Measurements from ENCODE around the gene TANC1. TPM values are rescaled to one million over a fixed set of nuclear protein-coding genes. Genes with fewer than 3 reads are reported as not detected.

TANC1 gene
- total and polyA plus RNA-seq, 5 experiments from 2014 or later: 0.05 to 0.17 (median 0.09) TPM; not detected in 1

DNA sequence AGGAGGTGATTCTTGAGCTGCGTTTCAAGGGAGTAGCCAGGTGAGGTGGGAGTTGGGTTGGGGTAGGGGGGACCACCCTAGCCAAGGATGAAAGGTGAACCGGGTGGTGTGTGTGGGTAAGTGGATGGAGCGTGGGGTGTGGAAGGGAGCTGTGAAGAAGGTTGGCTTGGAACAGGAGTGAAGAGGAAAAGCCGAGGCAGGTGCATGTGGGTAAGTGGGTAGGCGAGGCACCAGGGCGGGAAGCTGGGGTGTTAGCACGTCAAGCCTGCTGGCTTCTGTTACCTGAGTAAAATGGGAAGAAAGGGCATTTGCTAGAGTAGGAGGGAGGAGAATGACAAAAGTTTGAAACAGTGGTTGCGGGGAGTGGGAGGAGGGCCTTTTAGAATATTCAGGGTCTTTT lies 31.6 kb downstream of the TANC1 start:
- Mint-ChIP-seq H3K9me3 (peaks cover 0 to 11% (median 0%) of the 10 kb centered on the region in 9 donors), H3K4me3 (no peak overlapping the region), H3K4me1 (peaks cover 0 to 3% (median under 1%) of the 10 kb centered on the region in 4 donors), H3K27ac (no peak overlapping the region), H3K27me3 (no peaks in the 10 kb centered on the region), H3K36me3 (no peaks in the 10 kb centered on the region)
- DNase-seq (no peak), ATAC-seq (no peak)
- POLR2A ChIA-PET: no interaction called here

DNA sequence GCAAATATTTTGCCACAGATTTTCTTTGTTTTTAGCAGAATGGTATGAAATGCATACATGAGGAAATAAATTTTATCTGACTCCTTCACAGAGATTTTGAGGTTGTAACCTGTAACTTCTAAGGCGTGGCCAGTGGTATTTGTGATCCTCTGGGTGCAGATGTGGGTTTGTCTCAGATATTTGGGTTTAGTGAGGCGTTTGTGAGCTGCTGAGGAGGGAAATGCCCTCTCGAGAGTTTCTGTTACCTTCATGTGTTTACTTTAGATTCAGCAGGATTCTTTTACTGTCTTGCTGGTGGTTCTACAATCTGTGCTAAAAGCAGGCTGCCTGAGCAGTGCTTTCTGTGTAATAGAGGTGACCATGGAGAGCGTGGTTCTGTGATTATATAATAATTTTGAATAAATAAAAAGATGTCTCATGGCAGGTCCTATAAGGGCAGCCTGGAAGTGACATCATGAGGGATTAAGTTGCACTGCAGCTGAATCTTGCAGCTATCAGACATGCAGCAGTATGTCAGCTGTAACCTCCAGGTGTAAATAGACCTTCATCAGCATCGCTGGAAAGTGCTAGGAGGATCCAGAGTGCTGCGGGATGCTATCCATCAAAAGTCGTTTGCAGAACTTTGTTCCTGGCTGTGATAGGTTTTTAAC lies 34.1 kb downstream of the TANC1 start:
- Mint-ChIP-seq H3K4me1 (peaks cover 0 to 3% (median under 1%) of the 10 kb centered on the region in 4 donors), H3K27me3 (peaks cover 0 to 3% (median 0%) of the 10 kb centered on the region in 5 donors), H3K9me3 (peaks cover 0 to 11% (median 3%) of the 10 kb centered on the region in 9 donors), H3K27ac (peak overlapping the region in 1 of 10 donors; percentile 41), H3K36me3 (peaks cover 0 to 3% (median 0%) of the 10 kb centered on the region in 3 donors), H3K4me3 (no peak overlapping the region)
- DNase-seq: no peak
- ATAC-seq: no peak
- POLR2A ChIA-PET: no interaction called here

DNA sequence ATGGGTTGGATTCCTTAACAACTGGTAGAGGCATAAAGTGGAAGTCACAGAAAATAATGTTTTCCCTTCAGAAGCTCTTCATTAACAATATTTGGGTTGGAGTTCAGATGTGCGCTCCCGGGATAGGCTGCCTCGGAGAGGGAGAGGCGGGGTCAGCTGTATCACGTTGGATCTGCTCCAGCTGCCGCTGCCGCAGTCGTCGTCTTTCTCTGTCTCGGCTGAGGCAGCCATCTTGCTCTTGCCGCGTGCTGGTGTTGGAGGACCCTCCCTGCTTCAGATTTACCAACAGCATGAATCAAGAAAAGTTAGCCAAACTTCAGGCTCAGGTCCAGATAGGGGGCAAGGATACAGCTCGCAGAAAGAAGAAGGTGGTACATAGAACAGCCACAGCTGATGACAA lies 35.1 kb downstream of the TANC1 start:
- no peak overlapping the region for H3K27ac Mint-ChIP-seq
- no peak overlapping the region for H3K4me3 Mint-ChIP-seq
- H3K27me3 Mint-ChIP-seq: peaks cover 0 to 4% (median 0%) of the 10 kb centered on the region in 5 donors
- H3K36me3 Mint-ChIP-seq: peaks cover 0 to 4% (median 0%) of the 10 kb centered on the region in 3 donors
- H3K4me1 Mint-ChIP-seq: peaks cover 0 to 3% (median under 1%) of the 10 kb centered on the region in 4 donors
- no peak for DNase-seq
- POLR2A ChIA-PET: no interaction called here
- no peak for ATAC-seq
- H3K9me3 Mint-ChIP-seq: peaks cover 0 to 11% (median 4%) of the 10 kb centered on the region in 9 donors

DNA sequence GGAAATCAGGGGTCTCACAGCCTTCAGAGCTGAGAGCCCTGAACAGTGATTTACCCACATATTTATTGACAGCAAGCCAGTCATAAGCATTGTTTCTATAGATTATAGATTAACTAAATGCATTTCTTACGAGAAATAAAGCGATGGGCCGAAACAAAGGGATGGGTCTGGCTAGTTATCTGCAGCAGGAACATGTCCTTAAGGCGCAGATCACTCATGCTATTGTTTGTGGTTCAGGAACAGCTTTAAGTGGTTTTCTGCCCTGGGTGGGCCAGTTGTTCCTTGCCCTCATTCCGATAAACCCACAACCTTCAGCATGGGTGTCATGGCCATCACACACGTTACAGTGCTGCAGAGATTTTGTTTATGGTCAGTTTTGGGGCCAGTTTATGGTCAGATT lies 36.4 kb downstream of the TANC1 start:
- DNase-seq (no peak), ATAC-seq (no peak)
- Mint-ChIP-seq H3K9me3 (peaks cover 0 to 11% (median 4%) of the 10 kb centered on the region in 9 donors), H3K27ac (no peak overlapping the region), H3K4me3 (no peak overlapping the region), H3K27me3 (peaks cover 0 to 4% (median 0%) of the 10 kb centered on the region in 5 donors), H3K36me3 (peaks cover 0 to 4% (median 0%) of the 10 kb centered on the region in 3 donors), H3K4me1 (no peaks in the 10 kb centered on the region)
- POLR2A ChIA-PET: no interaction called here

DNA sequence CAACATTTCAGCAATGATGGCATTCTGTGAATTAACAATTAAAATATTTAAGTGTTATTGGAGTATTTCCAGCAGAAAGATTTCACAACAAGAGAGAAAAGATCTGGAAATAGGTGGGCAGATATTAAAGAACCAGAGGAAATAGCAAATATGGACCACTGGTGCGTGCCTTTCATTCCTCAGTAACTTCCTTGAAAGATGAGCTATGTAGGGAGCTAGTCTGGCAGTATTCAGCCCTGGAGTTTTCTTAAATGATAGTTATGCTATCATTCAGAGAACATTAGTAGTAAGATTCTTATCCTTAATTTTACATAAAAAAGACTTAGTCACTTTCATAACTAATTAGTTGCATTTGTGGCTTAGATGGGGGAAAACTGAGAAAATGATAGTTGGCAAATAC lies 41.5 kb downstream of the TANC1 start:
- Mint-ChIP-seq H3K9me3 (peaks cover 0 to 14% (median 11%) of the 10 kb centered on the region in 9 donors), H3K36me3 (peaks cover 0 to 16% (median 4%) of the 10 kb centered on the region in 3 donors), H3K27ac (no peak overlapping the region), H3K4me3 (no peak overlapping the region), H3K27me3 (peaks cover 0 to 5% (median 0%) of the 10 kb centered on the region in 5 donors), H3K4me1 (no peaks in the 10 kb centered on the region)
- POLR2A ChIA-PET: no interaction called here
- DNase-seq (no peak), ATAC-seq (no peak)

DNA sequence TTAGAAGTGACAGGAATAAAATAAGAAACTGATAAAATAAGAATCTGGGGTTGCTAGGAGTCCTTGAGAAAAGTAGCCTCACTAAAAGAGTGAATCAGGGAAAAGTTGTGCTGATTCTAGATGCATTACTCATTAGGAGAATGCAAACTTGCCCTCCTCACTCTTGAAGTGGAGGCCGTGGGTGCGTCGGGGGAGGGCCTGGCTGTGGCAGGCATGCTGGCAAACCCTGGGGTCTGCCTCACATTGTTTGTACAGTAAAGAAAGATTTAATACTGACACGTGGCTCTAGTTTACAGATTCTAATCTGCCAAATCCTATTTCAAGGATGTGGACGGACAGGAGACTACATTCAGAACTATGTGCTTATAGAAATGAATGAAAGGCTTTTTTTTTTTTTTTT lies 41.9 kb downstream of the TANC1 start:
- ATAC-seq: no peak
- H3K4me3 Mint-ChIP-seq: no peak overlapping the region
- H3K9me3 Mint-ChIP-seq: peaks cover 0 to 18% (median 13%) of the 10 kb centered on the region in 9 donors
- DNase-seq: no peak
- H3K27me3 Mint-ChIP-seq: peaks cover 0 to 5% (median 0%) of the 10 kb centered on the region in 5 donors
- POLR2A ChIA-PET: no interaction called here
- H3K4me1 Mint-ChIP-seq: no peaks in the 10 kb centered on the region
- H3K36me3 Mint-ChIP-seq: peaks cover 0 to 18% (median 4%) of the 10 kb centered on the region in 3 donors
- no peak overlapping the region for H3K27ac Mint-ChIP-seq

DNA sequence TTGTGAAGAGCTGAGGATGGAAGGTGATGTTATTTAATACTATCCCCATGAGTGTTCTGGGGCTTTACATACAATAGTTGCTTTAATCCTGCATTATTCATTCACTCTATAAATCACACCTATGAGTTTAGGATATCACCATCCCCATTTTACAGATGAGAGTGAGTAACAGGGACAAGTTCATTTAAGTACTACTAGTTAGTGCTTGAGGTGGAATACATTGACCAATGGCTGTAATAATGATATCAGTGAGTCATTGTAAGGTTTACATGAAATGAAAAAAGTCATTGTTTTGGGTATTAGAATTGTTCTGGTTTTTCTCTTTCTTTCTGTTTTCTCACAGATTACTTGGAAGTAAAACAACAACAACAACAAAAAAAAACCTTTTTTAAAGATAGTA lies 42.5 kb downstream of the TANC1 start:
- DNase-seq (no peak), ATAC-seq (no peak)
- Mint-ChIP-seq H3K27me3 (peaks cover 0 to 5% (median 0%) of the 10 kb centered on the region in 5 donors), H3K9me3 (peaks cover 0 to 24% (median 20%) of the 10 kb centered on the region in 9 donors), H3K4me3 (no peak overlapping the region), H3K27ac (no peak overlapping the region), H3K36me3 (peaks cover 0 to 25% (median 8%) of the 10 kb centered on the region in 3 donors), H3K4me1 (no peaks in the 10 kb centered on the region)
- POLR2A ChIA-PET: no interaction called here

DNA sequence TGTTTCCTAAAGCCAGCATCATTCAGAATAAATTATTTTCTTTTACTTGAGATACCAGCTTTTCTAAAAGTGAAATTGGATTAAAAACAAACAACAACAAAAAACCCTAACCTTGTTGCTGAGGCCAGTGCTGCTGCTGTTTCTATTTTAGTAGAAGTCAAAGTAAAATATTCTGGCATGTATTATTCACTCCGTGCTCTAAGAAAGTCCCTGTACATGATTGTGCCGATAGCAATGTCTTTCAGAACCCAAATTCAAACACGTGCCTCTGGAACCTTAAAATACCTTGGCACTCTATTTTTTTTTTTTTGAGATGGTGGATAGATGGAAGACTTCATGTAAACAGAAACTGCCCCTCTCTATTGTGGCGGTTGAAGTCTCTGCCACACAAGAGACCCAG lies 43.7 kb downstream of the TANC1 start:
- no peak for ATAC-seq
- POLR2A ChIA-PET: no interaction called here

DNA sequence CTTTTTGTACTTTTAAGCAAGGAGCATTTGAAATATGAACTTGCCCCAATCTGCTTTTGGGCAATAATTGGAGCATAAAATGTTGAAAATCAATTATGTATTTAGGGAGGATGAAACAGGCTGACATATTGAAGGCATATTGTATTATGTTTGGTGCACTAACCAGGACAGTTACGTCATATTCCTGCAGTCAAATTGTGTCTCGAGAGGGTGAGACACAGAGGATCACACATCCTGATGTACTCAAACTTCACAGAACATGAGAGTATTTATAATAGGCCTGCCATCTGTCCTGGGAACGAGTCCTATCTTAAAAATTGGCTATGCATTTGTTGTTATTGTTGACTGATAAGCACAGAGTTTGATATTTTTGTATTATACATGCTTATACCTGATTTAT lies 44.7 kb downstream of the TANC1 start:
- H3K27ac Mint-ChIP-seq: no peak overlapping the region
- DNase-seq (no peak), ATAC-seq (no peak)
- H3K4me3 Mint-ChIP-seq: no peak overlapping the region
- H3K4me1 Mint-ChIP-seq: no peaks in the 10 kb centered on the region
- peaks cover 0 to 37% (median 28%) of the 10 kb centered on the region in 9 donors for H3K9me3 Mint-ChIP-seq
- peaks cover 0 to 28% (median 12%) of the 10 kb centered on the region in 3 donors for H3K36me3 Mint-ChIP-seq
- POLR2A ChIA-PET: interaction anchor here (0.6 kb wide), 1 partner anchor 73 kb away, joined by 3 read pairs; no protein-coding TSS in a partner anchor
- H3K27me3 Mint-ChIP-seq: peaks cover 0 to 1% (median 0%) of the 10 kb centered on the region in 5 donors

More for the DNA sequence above, 43.7 kb downstream of the TANC1 start:
- no peak for DNase-seq
- H3K27ac Mint-ChIP-seq: no peak overlapping the region
- no peak overlapping the region for H3K4me3 Mint-ChIP-seq
- peaks cover 0 to 5% (median 0%) of the 10 kb centered on the region in 5 donors for H3K27me3 Mint-ChIP-seq
- peaks cover 0 to 34% (median 28%) of the 10 kb centered on the region in 9 donors for H3K9me3 Mint-ChIP-seq
- H3K4me1 Mint-ChIP-seq: no peaks in the 10 kb centered on the region
- peaks cover 0 to 32% (median 12%) of the 10 kb centered on the region in 3 donors for H3K36me3 Mint-ChIP-seq

DNA sequence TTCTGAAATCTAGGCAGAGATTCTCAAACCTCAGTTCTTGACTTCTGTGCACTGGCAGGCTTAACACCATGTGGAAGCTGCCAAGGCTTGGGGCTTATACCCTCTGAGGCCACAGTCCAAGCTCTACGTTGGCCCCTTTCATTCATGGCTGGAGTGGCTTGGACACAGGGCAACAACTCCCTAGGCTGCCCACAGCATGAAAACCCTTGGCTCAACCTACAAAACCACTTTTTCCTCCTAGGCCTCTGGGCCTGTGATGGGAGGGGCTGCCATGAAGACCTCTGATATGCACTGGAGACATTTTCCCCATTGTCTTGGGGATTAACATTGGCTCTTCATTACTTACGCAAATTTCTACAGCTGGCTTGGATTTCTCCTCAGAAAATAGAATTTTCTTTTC lies 46.7 kb downstream of the TANC1 start:
- ATAC-seq (no peak), DNase-seq (no peak)
- H3K27me3 Mint-ChIP-seq: peaks cover 0 to 2% (median 0%) of the 10 kb centered on the region in 5 donors
- POLR2A ChIA-PET: no interaction called here
- H3K36me3 Mint-ChIP-seq: peaks cover 0 to 28% (median 12%) of the 10 kb centered on the region in 3 donors
- no peak overlapping the region for H3K4me3 Mint-ChIP-seq
- no peak overlapping the region for H3K27ac Mint-ChIP-seq
- H3K9me3 Mint-ChIP-seq: peaks cover 0 to 37% (median 28%) of the 10 kb centered on the region in 9 donors
- H3K4me1 Mint-ChIP-seq: no peaks in the 10 kb centered on the region

DNA sequence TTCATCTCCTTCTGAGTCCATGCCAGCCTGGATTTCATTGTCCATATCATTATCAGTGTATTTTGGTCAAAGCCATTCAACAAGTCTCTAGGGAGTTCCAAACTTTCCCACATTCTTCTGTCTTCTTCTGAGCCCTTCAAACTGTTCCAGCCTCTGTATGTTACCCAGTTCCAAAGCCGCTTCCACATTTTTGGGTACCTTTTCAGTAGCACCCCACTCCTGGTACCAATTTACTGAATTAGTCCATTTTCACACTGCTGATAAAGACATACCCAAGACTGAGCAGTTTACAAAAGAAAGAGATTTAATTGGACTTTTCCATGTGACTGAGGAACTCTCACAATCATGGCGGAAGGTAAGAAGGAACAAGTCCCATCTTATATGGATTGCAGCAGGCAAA lies 47.4 kb downstream of the TANC1 start:
- ATAC-seq: no peak
- no peak for DNase-seq
- Mint-ChIP-seq H3K4me1 (no peaks in the 10 kb centered on the region), H3K27me3 (peaks cover 0 to 2% (median 0%) of the 10 kb centered on the region in 5 donors), H3K9me3 (peaks cover 0 to 37% (median 28%) of the 10 kb centered on the region in 9 donors), H3K27ac (no peak overlapping the region), H3K36me3 (peaks cover 0 to 28% (median 12%) of the 10 kb centered on the region in 3 donors), H3K4me3 (no peak overlapping the region)
- POLR2A ChIA-PET: no interaction called here

DNA sequence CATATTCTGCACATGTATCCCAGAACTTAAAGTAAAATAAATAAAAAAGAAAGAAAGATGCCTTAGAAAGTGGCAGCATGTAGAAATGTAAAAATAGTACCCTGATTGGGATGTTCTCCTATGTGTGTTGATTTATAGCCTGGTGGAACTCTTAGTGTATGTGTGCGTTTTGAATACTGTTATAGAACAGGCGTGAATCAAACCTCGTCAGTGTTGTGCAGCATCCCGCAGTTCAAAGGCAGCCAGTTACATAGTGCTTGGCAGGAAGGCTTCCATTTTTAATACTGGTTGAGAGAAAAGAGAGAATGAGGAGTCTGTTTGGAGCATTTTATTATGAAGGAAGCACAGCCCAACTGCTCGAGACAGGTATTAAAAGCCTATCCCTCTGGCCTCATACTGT lies 49.4 kb downstream of the TANC1 start:
- POLR2A ChIA-PET: no interaction called here
- ATAC-seq (no peak), DNase-seq (no peak)
- Mint-ChIP-seq H3K4me1 (no peaks in the 10 kb centered on the region), H3K9me3 (peaks cover 0 to 37% (median 28%) of the 10 kb centered on the region in 9 donors), H3K27me3 (peaks cover 0 to 2% (median 0%) of the 10 kb centered on the region in 5 donors), H3K4me3 (no peak overlapping the region), H3K36me3 (peaks cover 0 to 28% (median 11%) of the 10 kb centered on the region in 3 donors), H3K27ac (no peak overlapping the region)

DNA sequence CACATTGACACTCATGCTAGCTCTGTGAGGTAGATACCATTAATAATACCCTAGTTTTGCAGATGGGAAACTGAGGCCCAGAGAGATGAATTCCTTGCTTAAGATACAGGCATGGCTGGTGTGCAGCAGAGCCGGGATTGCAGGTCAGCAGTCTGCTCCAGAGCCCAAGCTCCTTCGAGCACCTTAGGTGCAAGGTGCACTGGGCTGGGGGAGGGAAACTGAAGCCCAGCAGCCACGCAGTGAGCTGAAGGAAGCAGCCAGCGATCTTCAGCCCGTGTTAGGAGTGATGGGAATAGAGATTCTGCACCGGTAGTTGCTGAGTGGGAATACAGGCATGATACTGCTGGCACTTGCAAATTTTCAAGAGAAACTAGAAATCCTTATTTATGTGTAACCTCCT lies 50.6 kb downstream of the TANC1 start:
- H3K4me3 Mint-ChIP-seq: no peak overlapping the region
- no peak overlapping the region for H3K27ac Mint-ChIP-seq
- ATAC-seq (no peak), DNase-seq (no peak)
- H3K9me3 Mint-ChIP-seq: peaks cover 0 to 36% (median 23%) of the 10 kb centered on the region in 9 donors
- H3K36me3 Mint-ChIP-seq: peaks cover 0 to 25% (median 10%) of the 10 kb centered on the region in 3 donors
- H3K4me1 Mint-ChIP-seq: no peaks in the 10 kb centered on the region
- H3K27me3 Mint-ChIP-seq: peaks cover 0 to 2% (median 0%) of the 10 kb centered on the region in 5 donors
- POLR2A ChIA-PET: interaction anchor here (0.6 kb wide), 1 partner anchor 34 kb away, joined by 3 read pairs; no protein-coding TSS in a partner anchor
